Inflammatory macrophage treated with lipopolysaccharide for 4 hours (primary cell): ENCODE results near the gene ALAS1.
"Not testable (repeated sequence)": the region's sequence is repeated elsewhere in the genome, so short reads cannot be mapped to it uniquely, and the experiment has no call there.

Experiments
- DNase-seq: peaks from one replicate; pipeline ENCODE4 v3.0.0-alpha.2; 2020

The ALAS1 gene

DNA sequence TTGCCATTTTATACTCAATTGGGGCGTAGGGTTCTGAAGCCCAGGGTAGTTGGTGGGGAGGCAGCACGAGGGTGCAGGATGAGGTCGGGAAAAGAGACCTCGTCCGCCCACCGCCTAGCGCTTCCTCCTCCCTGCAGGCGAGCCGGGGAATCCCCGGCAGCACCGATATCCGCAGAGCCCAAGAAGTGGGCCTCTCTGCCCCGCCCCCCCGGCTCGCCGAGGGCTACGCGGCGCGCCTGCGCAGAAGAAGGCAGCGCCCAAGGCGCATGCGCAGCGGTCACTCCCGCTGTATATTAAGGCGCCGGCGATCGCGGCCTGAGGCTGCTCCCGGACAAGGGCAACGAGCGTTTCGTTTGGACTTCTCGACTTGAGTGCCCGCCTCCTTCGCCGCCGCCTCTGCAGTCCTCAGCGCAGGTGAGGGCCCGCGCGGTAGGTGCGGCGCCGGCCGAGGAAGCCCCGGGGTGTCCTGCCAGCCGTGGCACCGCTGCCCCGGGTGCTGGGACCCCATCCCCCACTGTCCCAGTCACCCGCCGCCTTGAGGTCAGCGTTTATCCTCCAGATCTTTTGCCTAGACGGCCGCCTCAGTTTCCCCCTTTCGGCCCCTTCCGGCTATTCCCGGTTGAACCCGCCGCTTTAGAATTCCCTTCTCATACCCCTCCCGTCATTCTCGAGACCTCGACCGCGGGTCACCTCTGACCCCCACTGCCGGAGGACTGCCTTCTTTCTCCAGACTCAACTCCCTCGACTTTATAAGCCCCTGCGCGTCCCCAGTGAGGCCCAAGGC is at the start of gene ALAS1:
ALAS1 (plus strand) TSS at position 319 of the 784 bp plus-strand sequence. CDS start 1,082 bp downstream, outside the sequence.
- DNase-seq: peak; percentile 95

DNA sequence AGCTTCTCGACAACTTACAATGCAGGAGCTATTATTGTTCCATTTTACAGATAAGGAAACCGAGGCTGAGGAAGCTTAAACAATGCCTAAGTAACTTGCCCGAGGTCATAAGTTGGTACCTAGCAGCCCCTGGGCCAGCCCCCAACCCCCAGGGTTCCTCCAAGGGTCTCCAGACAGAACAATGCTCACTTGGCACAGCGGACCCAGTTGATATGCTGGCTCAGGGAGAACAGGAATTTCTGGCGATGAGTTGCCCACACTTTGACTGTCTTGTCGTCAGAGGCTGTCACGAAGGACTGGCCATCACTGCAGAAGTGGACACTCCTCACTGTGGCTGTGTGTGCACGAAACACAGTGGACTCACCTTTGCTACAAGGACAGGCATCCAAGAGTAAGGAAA is 48.9 kb upstream of the ALAS1 start:
- no peak for DNase-seq

DNA sequence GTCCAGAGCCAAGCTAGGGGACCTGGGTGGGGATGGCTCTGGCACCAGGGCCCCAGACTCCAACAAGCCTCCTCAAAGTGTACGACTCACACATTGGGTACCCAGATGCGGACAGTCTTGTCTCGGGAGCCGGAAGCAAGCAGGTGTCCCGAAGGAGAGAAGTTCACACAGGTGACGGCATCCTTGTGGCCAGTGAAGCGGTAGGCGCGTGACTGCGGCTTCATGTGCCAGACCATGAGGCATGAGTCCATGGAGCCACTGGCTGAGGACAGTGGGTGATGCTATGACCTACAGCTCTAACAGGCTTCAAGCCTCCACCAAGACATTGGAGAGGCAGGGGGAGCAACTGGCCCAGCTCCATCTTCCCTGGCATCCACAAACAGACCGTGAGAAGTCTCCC is 48.2 kb upstream of the ALAS1 start:
- no peak for DNase-seq

DNA sequence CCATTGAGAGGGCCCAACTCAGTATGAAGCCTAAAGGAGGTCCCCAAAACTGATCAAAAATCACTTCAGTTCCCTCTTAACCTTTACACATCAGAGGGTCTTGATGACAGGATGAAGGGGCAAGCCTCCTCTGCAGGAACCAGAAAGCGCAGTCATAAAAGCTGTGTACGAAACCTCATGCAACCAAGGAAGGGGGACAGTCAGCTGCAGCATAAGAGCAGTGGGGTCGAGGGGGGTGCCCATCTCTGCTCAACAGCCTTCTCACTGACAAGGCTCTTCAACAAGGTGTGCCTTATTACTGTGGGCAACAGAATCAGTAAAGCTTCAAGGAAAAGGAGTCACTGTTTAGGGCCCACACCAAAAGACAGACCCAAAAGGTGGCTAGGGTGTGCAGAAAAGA is 47.6 kb upstream of the ALAS1 start:
- no peak for DNase-seq

DNA sequence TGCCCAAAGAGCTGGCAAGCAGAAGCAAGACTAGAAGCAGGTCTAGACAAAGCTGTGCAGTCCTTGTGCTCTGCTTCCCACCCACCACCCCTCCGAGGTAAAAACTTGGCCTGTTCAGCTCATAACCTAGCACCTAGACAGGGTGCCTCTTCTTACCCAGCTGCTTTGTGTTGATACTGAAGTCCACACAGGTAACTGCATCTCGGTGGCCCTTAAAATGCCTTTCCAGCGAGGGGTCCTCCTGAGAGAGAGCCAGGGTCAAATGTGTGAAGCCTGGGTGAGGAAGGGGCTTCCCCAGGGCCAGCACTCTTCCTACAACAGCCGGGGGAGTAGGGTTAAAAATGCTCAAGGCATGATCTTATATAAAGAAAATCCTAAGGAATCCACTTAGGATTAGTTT is 47.1 kb upstream of the ALAS1 start:
- no peak for DNase-seq

DNA sequence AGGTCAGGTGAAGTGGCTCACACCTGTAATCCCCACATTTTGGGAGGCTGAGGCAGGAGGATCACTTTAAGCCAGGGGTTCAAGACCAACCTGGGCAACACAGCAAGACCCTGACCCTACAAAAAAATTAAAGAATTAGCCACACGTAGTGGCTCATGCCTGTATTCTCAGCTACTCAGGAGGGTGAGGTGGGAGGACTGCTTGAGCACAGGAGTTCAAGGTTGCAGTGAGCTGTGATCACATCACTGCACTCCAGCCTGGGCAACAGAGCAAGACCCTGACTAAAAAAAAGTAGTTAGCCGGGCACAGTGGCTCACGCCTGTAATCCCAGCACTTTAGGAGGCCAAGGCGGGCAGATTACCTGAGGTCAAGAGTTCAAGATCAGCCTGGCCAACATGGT is 46.0 kb upstream of the ALAS1 start:
- DNase-seq: not testable (repeated sequence)

DNA sequence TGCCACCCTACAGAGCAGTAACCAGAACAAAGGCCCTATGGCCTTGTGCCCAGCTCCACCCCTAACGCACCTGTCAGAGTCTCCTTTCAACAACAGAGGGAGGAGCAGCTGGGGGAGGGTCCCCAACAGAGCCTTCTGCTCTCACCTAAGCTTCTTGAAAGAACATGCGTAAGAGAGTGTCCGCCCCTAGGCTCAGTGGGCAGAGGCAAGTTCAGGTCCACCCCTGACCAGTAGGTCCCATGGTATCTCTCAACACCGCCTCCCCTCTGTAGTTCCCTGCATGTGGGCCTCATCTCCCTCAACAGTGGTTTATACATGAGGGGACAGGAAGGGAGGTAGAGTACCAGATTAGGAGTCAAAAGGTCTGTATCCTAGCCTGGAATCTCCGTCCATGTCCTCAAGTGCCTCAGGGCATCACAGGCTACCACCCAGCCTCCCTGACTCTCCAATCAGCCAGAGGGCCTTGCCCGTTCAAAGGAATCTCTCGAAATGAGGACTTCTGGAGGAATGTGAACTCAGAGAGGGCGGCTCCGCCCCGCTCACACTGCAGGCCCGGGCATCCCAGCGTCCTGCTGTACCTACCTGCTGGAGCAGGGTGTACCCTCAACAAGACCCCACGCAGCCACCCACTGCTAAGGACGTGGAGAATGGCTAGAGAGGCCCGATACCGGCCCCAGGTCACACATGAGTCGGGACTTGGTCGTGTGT is 44.4 kb upstream of the ALAS1 start:
- no peak for DNase-seq

DNA sequence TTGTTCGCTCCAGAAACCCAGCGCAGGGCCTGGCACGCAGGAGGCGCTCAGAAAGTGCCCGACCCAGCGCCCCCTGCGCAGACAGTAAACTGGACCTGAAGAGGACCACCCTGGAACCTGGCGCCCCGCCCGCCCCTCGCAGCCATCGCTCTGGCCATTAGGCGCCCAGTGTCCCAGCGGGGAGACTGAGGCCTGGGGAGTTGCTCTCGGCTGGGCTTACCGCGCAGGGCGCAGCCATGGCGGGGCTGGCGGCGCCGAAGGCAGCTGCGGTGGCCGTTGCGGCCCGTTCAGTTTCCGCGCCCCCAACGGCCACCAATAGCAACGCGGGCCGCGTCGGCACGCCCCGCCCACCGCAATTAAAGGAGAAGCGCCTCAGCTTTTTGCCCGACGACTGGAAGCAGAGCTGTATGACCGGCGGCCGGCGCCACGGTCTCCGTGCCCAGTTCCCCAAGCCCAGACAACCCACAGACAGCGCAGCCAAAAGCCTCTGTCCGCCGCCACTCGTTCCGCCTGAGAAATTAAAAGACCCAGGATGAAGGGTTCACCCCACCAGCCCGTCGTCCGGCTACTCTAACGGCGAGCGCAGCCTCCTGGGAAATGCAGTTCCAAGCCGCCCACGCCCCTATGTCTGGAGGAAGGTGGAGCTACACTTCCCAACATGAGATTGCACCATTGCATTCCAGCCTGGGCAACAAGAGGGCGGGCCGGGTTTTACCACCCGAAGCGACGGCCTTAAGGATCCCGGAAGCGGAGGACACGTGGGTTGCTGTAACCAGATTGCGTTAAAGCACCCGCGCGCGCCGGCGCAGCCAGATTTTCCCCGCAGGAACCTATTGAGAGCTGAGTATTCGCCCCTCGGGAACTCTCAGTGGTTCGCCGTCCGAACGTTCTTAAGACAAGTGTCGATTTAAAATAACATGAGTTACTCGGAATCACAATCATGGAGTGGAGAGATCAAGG is 43.5 kb upstream of the ALAS1 start, which contains the start of gene POC1A:
POC1A (minus strand) TSS at position 289 of the 960 bp plus-strand sequence; CDS start at position 238, 51 bp downstream.
- peak; percentile 100 for DNase-seq

DNA sequence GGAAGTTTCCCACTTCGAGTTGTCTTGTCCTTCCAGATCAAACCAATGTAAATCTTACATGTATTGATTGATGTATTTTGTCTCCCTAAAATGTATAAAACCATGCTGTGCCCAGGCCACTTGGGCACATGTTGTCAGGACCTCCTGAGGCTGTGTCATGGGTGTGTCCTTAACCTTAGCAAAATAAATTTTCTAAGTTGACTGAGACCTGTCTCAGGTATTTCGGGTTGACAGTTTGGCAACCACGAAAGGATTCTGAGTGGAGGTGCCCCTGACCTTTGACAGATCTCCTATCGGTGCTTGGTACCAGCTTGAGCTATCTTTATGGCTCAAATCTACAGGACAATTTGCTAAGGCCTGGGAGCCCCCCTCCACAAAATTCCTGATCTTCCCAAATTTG is 42.0 kb upstream of the ALAS1 start:
- DNase-seq: no peak

DNA sequence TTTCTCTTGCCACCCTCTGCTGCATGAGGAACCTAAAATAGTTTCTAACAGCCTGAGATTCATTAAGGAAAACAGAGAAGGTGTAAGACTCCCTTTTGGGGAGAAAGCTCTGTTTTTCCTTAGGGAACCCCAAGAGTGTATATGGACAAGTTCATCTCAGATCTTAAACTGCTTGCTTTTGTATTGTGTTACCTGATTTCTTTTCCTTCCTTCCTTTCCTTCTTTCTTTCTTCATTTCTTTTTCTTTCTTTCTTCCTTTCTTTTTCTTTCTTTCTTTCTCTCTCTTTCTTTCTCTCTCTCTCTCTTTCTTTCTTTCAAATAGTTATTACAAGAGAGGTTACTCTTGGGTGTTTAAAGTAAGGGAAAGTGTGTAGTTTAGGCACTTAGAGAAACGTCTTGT is 38.5 kb upstream of the ALAS1 start:
- DNase-seq: no peak

DNA sequence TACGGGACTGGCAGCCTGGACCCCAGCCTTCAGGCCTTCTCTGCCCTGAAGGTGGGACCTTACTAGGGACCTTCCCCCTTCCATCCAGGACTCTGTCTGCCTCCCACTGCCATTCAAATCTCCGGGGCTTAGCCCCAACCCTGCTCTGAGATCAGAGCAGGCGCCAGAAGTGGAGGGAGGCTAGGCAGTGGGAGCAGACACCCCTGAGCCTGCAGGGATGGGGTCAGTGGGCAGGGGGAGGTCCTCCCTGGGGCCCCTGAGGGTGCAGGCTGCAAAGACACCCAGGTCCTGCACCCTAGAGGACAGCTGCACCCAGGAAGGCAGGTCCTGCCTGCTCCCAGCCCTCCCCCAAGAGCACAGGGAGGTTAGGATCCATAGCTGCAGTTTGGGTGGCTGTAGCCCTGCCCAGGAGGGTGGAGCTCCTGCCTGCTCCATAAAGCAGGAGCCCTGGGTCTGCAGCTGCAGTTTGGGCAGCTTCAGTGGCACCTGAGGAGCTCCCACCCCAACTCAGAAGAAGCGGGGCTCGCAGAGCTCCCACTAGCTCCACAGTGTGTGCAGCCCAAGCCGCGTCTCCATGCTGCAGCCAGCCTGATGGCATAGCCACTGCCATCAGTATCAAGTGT is 35.6 kb upstream of the ALAS1 start:
- DNase-seq: no peak

DNA sequence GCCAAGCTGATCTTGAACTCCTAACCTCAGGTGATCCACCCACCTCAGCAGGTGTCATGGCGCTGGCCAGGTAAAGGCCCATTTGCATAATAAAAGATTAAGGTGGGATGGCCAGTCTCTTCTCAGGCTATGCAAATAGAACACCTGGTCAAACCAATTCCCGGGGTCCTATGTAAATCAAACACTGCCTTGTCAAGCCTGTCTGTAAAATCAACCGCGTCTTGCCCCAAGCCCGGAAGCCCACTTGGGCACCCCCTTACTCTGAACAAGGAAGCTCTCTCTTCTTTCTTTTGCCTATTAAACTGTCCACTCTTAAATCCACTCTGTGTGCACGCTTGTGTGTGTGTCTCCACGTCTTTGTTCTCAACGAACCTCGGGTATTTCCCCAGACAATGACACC is 30.7 kb upstream of the ALAS1 start:
- DNase-seq: no peak

DNA sequence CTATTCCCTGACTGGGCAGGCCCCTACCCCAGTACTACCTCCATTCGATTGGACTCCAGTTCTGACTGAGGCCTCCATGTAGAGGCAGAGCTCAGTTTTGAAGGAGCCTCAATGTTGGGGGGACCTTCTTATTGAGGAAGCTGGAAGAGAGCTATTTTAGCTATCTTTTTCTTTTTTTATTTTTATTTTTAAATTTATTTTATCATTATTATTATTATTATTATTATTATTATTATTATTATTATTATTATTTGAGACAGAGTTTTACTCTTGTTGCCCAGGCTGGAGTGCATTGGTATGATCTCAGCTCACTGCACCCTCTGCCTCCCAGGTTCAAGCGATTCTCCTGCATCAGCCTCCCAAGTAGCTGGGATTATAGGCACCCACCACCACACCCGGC is 27.7 kb upstream of the ALAS1 start:
- not testable (repeated sequence) for DNase-seq

DNA sequence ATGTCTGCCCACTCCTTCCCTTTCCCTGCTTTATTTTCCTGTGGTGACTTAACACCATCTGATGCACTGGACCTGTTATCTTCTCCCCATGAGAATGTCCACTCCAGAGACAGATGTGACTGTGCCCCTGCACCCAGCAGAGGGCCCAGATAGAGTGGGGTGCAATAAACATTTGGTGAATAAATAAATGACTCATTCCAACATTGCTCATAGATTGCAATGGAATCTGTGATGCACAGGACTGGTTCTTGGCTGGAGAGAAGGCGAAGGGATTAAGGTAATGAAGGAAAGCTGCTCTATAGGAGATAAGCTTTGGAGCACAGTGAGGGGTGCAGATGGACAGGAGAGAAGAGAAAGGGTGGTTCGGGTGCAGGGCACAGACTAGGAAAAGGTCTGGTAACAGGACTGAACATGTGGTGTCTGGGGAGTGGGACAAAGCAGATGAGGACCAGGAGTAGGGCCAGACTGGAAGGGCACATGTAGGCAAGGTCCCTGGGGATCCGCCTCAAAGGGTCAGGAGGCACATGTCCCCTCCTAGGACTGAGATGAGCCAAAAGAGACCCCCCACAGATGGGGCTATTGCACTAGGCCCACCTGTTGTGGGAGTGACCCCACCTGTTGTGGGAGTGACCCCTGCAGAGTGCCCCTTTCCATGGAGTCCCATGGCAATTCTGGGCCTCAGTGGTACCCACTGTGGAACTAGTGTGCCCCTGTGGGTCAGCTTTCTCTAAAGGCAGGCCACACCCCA is 26.3 kb upstream of the ALAS1 start:
- DNase-seq: peak; percentile 51

DNA sequence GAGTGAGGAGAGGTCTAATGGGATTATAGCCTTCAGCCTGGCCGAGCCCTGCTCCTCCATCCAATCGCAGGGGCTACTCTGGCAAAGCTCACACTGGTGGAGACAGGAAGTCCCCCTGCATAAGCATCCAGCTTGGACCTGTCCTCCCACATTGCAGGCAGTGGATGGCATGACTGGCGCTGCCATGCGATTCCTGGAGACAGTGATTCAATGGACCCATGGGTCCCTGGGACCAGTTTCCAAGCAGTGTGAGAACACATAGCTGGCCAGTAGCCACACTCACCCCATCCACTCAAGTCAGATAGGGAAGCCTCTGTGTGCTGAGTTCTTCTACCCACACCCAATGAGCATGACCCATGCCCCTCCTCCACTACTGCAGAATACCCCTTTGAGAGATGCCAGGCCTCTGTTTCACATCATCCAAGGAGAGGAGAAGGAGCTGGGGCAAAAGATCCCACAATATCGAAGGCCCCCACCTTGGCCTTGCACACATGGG is 25.6 kb upstream of the ALAS1 start:
- DNase-seq: no peak

DNA sequence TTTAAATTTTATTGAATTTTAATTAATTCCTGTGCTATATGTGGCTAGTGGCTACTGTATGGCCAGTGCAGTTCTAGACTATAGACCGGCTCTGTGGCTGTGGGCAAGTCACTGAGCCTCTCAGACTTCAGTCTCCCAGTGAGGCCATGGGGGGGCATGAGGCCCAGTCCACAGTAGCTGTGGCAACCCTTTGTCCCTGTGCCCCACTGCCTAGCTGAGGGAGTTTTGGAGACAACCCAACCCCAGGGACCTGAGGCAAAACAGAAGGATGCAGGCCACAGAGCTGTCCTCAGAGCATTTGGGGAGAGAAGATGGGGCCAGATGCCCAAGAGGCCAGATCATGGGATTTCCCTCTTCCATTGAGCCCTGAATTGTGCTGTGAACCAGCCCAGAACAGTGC is 24.9 kb upstream of the ALAS1 start:
- DNase-seq: no peak

DNA sequence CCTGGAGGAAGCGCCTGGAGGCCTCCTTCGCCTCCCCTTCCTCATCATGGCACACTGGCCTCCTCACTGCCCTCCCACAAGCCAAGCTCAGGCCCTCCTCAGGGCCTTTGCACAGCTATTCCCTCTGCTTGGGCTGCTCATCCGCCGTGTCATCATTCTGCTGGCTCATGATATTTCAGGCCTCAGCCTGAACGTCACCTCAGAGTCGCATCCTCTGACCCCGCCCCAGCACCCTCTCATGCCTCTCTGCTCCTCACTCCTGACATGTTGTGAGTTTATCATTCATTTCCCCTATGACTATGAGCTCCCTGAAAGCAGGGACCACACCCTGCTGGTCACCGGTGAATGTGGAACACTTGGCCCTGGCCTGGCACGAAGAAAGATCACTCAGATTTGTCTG is 23.1 kb upstream of the ALAS1 start:
- peak; percentile 83 for DNase-seq

DNA sequence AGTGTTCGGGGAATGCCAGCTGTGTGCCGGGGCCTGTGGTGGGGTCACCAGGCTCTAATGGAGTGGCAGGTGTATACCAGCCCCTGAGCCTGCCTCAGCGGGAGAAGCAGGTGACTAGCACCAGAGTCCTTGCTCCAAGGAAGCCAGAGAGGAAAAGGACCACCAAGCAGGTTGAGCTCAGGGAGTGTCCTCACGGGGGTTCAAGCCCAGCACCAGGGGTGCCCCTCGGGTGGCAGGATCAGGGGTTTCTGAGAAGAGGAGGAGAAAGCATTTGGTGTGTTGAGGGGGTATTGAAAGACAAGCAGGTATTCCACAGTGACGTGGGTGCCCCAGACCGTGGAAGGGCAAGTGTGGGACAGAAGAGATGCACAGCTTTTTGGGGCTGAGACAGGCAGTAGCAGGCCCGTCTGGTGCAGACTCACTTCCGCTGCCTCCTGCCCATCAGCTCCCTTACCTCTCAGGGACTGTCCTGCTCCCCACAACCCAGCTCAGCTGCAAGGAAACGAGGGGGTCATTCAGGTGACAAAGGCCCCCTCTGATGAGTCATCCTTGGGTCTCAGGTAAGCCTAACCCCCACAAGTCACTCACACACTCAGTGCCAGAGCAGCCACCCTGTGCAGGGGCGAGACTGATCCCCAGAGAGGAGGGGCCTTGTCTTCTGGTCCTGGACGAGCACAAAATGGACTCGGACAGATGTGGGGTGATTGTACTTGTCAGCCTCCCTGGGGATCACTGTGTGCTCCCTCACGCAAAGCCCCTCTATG is 22.4 kb upstream of the ALAS1 start:
- no peak for DNase-seq

DNA sequence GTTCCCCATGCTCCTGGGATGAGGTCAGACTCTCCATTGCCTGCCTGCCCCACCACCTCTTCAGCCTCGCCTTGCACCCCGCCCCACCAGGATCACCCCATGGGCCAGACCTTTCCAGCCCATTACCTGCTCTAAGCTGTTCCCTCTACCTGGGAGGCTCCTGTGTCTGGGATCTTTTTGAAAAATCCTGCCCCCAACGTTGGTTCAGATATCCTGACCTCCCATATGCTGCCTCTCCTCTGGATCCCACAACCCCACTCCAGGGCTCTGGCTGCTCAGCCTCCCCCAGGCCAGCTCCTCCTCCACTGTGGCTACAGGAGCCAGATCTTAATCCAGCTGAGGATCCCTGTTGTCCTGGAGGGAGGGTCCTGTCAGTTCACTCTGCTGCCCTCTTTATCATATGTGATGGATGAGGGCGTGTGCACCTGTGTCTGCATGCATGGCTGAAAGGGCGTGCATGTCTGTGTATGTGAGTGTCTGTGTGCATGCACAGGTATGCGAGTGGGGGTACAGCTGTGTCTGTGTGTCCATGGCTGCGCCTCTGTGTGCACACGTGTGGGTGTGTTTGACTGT is 21.7 kb upstream of the ALAS1 start:
- DNase-seq: no peak

DNA sequence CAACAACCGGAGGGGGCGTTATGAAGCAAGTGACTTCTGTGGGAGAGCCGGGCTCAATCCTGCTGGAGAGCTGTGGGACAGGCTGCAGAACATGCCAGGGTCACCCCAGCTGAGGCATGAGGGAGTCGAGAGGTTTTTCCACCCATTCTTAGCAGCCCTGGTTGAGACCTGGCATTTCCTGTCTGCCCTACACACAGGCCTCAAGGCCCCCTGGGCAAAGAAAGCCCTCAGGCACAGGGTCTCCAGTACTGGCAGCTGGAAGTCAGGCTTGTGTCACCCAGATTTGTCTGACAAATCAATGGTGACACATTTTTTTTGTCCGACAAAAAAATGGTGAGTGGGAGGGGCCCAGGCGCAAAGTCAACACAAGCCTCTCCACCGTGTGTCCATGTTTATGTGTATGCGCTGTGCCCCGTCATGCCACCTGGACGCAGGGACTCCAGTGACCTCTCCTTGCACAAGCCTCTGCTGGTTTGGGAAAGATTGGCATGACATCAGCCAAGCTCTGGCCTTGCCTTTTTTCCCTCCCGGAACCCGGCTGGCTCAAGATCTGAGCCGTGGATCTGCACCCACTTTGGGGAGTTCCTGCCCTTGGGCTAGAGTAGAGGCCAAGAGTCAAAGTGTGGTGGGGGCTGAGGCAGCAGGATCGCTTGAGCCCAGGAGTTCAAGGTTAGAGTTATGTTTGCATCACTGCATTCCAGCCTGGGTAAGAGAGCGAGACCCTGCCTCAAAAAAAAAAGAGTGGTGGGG is 20.8 kb upstream of the ALAS1 start:
- DNase-seq: no peak
